HCT116 (cell line): ENCODE data around the gene NINJ1. TPM values are rescaled to one million over a fixed set of nuclear protein-coding genes. Genes with fewer than 3 reads are reported as not detected.
A peak's percentile ranks its signal among the peaks of the same experiment; 100 is the strongest.

Source experiments
- ATAC-seq: fragments of 200-7000 bp; cut with Tn5 transposase; 2 replicates; pipeline ENCODE4 v1.9.1; 2020; ENCODE audit warnings: mild to moderate bottlenecking, moderate library complexity
- BruUV-seq: library from RNA; stranded (reverse); fragments of 400-500 nt; replicated peaks from 2 replicates; lab custom pipeline; 2021; lab: Mats Ljungman, UMichigan
- CTCF ChIA-PET: fragments of 300-600 bp; sonication (Branson Sonifier 250); formaldehyde crosslinking; loops from one replicate; lab custom pipeline; 2021; ENCODE audit warnings: antibody characterized with exemption; lab: Charles Lee
- POLR2A ChIA-PET: fragments of 300-600, 350-600 bp; sonication (Branson Sonifier 250); formaldehyde crosslinking; loops from one replicate; lab custom pipeline; 2021; ENCODE audit warnings: antibody characterized with exemption; lab: Charles Lee
- RAD21 ChIA-PET, 2 experiments: fragments of 300-600 bp; sonication (Branson Sonifier 250); formaldehyde crosslinking; loops; one replicate each; lab custom pipeline; 2023; ENCODE audit warnings: low total read pairs in 2 of 2; ENCODE audit not compliant: uncharacterized antibody in 2 of 2, unreplicated experiment in 2 of 2, low non-redundant PET in 1 of 2; lab: Charles Lee
- DNase-seq: peaks from one replicate; pipeline ENCODE4 v3.0.0-alpha.2; 2010; ENCODE audit warnings: low read depth, low spot score
- H2AFZ ChIP-seq: fragments of 200-600 bp; shearing (Covaris generic), sonication (generic); 2 replicates; pipeline ENCODE4 v1.6.1; 2017; ENCODE audit warnings: low read depth, mixed run types, mixed read lengths, antibody characterized with exemption, low read length; ENCODE audit not compliant: poor library complexity, severe bottlenecking
- H3K27ac ChIP-seq: 2 replicates; pipeline ENCODE4 v1.5.1; 2012; ENCODE audit warnings: low read depth, low read length
- H3K27me3 ChIP-seq: fragments of 200-600 bp; sonication (generic); 2 replicates; pipeline ENCODE4 v1.6.1; 2016; ENCODE audit warnings: mixed run types, low read length, mixed read lengths; ENCODE audit not compliant: insufficient read depth
- H3K36me3 ChIP-seq, 2 experiments: fragments of 200-500 bp in 1 of 2; fragments of 200-600 bp in 1 of 2; sonication (Bioruptor generic) in 1 of 2; sonication (generic) in 1 of 2; 2 replicates each; pipeline versions ENCODE4 v1.5.1 to v1.6.1; 2014 to 2016; ENCODE audit warnings: low read length in 2 of 2, inconsistent platforms in 1 of 2, mixed read lengths in 1 of 2, mixed run types in 1 of 2; ENCODE audit not compliant: insufficient read depth in 2 of 2, control insufficient read depth in 1 of 2
- H3K4me1 ChIP-seq, 2 experiments: fragments of 200-600 bp in 1 of 2; sonication (generic) in 1 of 2; 2 replicates each; pipeline versions ENCODE4 v1.5.1 to v1.6.1; 2012 to 2017; ENCODE audit warnings: low read length in 2 of 2, inconsistent platforms in 1 of 2, mild to moderate bottlenecking in 1 of 2, mixed read lengths in 1 of 2, mixed run types in 1 of 2, moderate library complexity in 1 of 2; ENCODE audit not compliant: insufficient read depth in 2 of 2, control insufficient read depth in 1 of 2
- H3K4me2 ChIP-seq: fragments of 200-600 bp; sonication (generic); 2 replicates; pipeline ENCODE4 v1.6.1; 2017; ENCODE audit warnings: mixed run types, low read length, mixed read lengths
- H3K4me3 ChIP-seq, 2 experiments: fragments of 200-600 bp in 1 of 2; sonication (generic) in 1 of 2; replicated peaks in 1 of 2; 2 replicates each; pipeline ENCODE4 v1.5.1; 2011 to 2016; ENCODE audit warnings: low read length in 2 of 2, control low read depth in 1 of 2, low read depth in 1 of 2, mild to moderate bottlenecking in 1 of 2, mixed read lengths in 1 of 2, mixed run types in 1 of 2
- H3K79me2 ChIP-seq: fragments of 200-600 bp; sonication (generic); 2 replicates; pipeline ENCODE4 v1.6.1; 2017; ENCODE audit warnings: mild to moderate bottlenecking, mixed run types, low read length, moderate library complexity, mixed read lengths; ENCODE audit not compliant: insufficient read depth
- H3K9ac ChIP-seq: fragments of 200-600 bp; sonication (generic); 2 replicates; pipeline ENCODE4 v1.6.1; 2016; ENCODE audit warnings: low read length, mixed read lengths
- H3K9me2 ChIP-seq: fragments of 200-600 bp; sonication (generic), shearing (Covaris generic); 2 replicates; pipeline ENCODE4 v1.6.1; 2017; ENCODE audit warnings: mixed run types, mild to moderate bottlenecking, moderate library complexity; ENCODE audit not compliant: insufficient read depth
- H3K9me3 ChIP-seq, 2 experiments: fragments of 200-500 bp in 1 of 2; fragments of 200-600 bp in 1 of 2; sonication (Bioruptor generic) in 1 of 2; sonication (generic) in 1 of 2; 2 replicates each; pipeline ENCODE4 v1.6.1; 2014 to 2017; ENCODE audit warnings: low read length in 2 of 2, mixed read lengths in 2 of 2, inconsistent platforms in 1 of 2, low read depth in 1 of 2, mild to moderate bottlenecking in 1 of 2, mixed run types in 1 of 2, moderate library complexity in 1 of 2; ENCODE audit not compliant: control insufficient read depth in 1 of 2, insufficient read depth in 1 of 2
- H4K20me1 ChIP-seq: fragments of 200-600 bp; sonication (generic), shearing (Covaris generic); 2 replicates; pipeline ENCODE4 v1.6.1; 2017; ENCODE audit warnings: mixed run types, mild to moderate bottlenecking, moderate library complexity; ENCODE audit not compliant: insufficient read depth
- ATF3 ChIP-seq: IDR thresholded peaks from 2 replicates; pipeline ENCODE4 v1.6.1; 2012
- CBX3 ChIP-seq: IDR thresholded peaks from 2 replicates; pipeline ENCODE4 v1.6.1; 2012; ENCODE audit warnings: low read depth
- CEBPB ChIP-seq: IDR thresholded peaks from 2 replicates; pipeline ENCODE4 v1.6.1; 2012; ENCODE audit warnings: low read depth
- CTCF ChIP-seq, 3 experiments: fragments of 200-600 bp in 1 of 3; sonication (generic) in 1 of 3; IDR thresholded peaks in 2 of 3; conservative IDR thresholded peaks in 1 of 3; 2 replicates each; pipeline ENCODE4 v1.5.1; 2012 to 2017; ENCODE audit warnings: low read depth in 2 of 3, low read length in 2 of 3, antibody characterized with exemption in 1 of 3, borderline replicate concordance in 1 of 3, control low read depth in 1 of 3, mild to moderate bottlenecking in 1 of 3, mixed read lengths in 1 of 3, mixed run types in 1 of 3, moderate library complexity in 1 of 3; ENCODE audit not compliant: insufficient read depth in 1 of 3
- ELF1 ChIP-seq: IDR thresholded peaks from 2 replicates; pipeline ENCODE4 v1.6.1; 2012; ENCODE audit warnings: low read depth, borderline replicate concordance
- EZH2 ChIP-seq: fragments of 200-600 bp; sonication (generic); IDR thresholded peaks from 2 replicates; pipeline ENCODE4 v1.6.1; 2017; ENCODE audit warnings: antibody characterized with exemption, mixed run types
- FOSL1 ChIP-seq: IDR thresholded peaks from 2 replicates; pipeline ENCODE4 v1.6.1; 2012; ENCODE audit warnings: low read depth
- JUND ChIP-seq: IDR thresholded peaks from 2 replicates; pipeline ENCODE4 v1.6.1; 2012
- MAX ChIP-seq: IDR thresholded peaks from 2 replicates; pipeline ENCODE4 v1.6.1; 2012
- POLR2A ChIP-seq: IDR thresholded peaks from 2 replicates; pipeline ENCODE4 v1.7.0; 2011; ENCODE audit warnings: borderline replicate concordance; ENCODE audit not compliant: insufficient read depth, insufficient read length; ENCODE audit errors: extremely low read depth
- SIN3A ChIP-seq: IDR thresholded peaks from 2 replicates; pipeline ENCODE4 v1.6.1; 2012; ENCODE audit warnings: low read depth
- ZBTB33 ChIP-seq: IDR thresholded peaks from 2 replicates; pipeline ENCODE4 v1.6.1; 2011; ENCODE audit warnings: mild to moderate bottlenecking, low read length, moderate library complexity; ENCODE audit not compliant: insufficient replicate concordance; ENCODE audit errors: extremely low read depth
- ZNF274 ChIP-seq: fragments of 200-500 bp; sonication (Bioruptor generic); IDR thresholded peaks from 2 replicates; pipeline ENCODE4 v1.6.1; 2014; ENCODE audit warnings: mild to moderate bottlenecking, low read depth, low read length, inconsistent platforms
- intact Hi-C: fragments of 100-400 bp; cut with micrococcal nuclease; formaldehyde crosslinking; loops from 2 replicates; pipeline ENCODE4 v1.10.0; 2022
- total RNA-seq: library from RNA; stranded (reverse); gene quantifications from one replicate; pipeline ENCODE4 v1.2.1, GENCODE V29; 2021; ENCODE audit not compliant: unreplicated experiment

Gene NINJ1
- total RNA-seq, 1 experiment from 2014 or later, result 34.4 TPM

- no peak for TF ChIP-seq JUND
- no peak for TF ChIP-seq ATF3
- no peak for TF ChIP-seq SIN3A
- no peak for DNase-seq
- no peaks in the 10 kb centered on the region for H3K9me3 ChIP-seq
- RAD21 ChIA-PET, result no interaction called here
- H3K27ac ChIP-seq, result peak overlapping the region; percentile 80
- no peaks in the 10 kb centered on the region for H3K36me3 ChIP-seq
- H3K79me2 ChIP-seq, result peaks cover 53% of the 10 kb centered on the region
- BruUV-seq, result TSS peak; percentile 43
- no peak overlapping the region for H2AFZ ChIP-seq
- peak overlapping the region; percentile 84 to 94 for H3K4me3 ChIP-seq
- peaks cover 39 to 69% of the 10 kb centered on the region in 2 experiments for H3K4me1 ChIP-seq
- no peaks in the 10 kb centered on the region for H4K20me1 ChIP-seq
- CTCF ChIA-PET, result interaction anchor here (0.9 to 1.3 kb wide), 2 partner anchors 10 to 12 kb away, joined by 4 to 6 read pairs; no protein-coding TSS in a partner anchor
- no peak for ATAC-seq
- peak overlapping the region; percentile 91 for H3K9ac ChIP-seq
- no peaks in the 10 kb centered on the region for H3K9me2 ChIP-seq
- no peaks in the 10 kb centered on the region for H3K27me3 ChIP-seq
- POLR2A ChIA-PET, result interaction anchor here (1.9 kb wide), 1 partner anchor 23 kb away, joined by 6 read pairs; no protein-coding TSS in a partner anchor
- intact Hi-C loops, result loop anchor here (5.0 kb wide), 2 partner anchors 95 to 355 kb away; partner anchors contain the start of genes FAM120A and FAM120AOS
- peak overlapping the region; percentile 98 for H3K4me2 ChIP-seq
Observed at GRCh38 chr9:93096811-93097382, 37.2 kb downstream of the NINJ1 start.

- no peak for DNase-seq
- no peak for TF ChIP-seq ZBTB33
- TF ChIP-seq ATF3, result no peak
- TF ChIP-seq CTCF (IDR thresholded peaks at IDR 0.05 in 2 of 3, conservative IDR thresholded peaks at IDR 0.05 in 1 of 3; ENCODE audit: borderline replicate concordance in 1 of 3, insufficient read depth in 1 of 3, low read depth in 2 of 3, low read length in 2 of 3), result no peak
- no peak for TF ChIP-seq EZH2
- no peak for TF ChIP-seq ELF1
- peak; percentile 32 for TF ChIP-seq POLR2A
- no peak for TF ChIP-seq CBX3
- no peak for TF ChIP-seq CEBPB
- no peak for TF ChIP-seq FOSL1
- no peak for TF ChIP-seq MAX
- no peak for TF ChIP-seq ZNF274
- no peak for TF ChIP-seq JUND
Observed at GRCh38 chr9:93096131-93096802, 37.8 kb downstream of the NINJ1 start, which contains the start of gene CARD19. Gene CARD19 (plus strand): TSS chr9:93096217. CDS start chr9:93096346, 129 bp downstream.

More at GRCh38 chr9:93096131-93096802, 37.8 kb downstream of the NINJ1 start, which contains the start of gene CARD19:
- ChIA-PET RAD21 (no interaction called here), CTCF (interaction anchor here (0.9 to 1.3 kb wide), 2 partner anchors 10 to 13 kb away, joined by 4 to 6 read pairs; no protein-coding TSS in a partner anchor), POLR2A (interaction anchor here (1.9 kb wide), 1 partner anchor 24 kb away, joined by 6 read pairs; no protein-coding TSS in a partner anchor)
- BruUV-seq, result no TSS peak
- Histone ChIP-seq H3K4me1 (peaks cover 40 to 75% of the 10 kb centered on the region in 2 experiments), H3K9ac (peak within 1 kb of the TSS; percentile 91), H3K36me3 (no peaks in the 10 kb centered on the region), H3K4me3 (peak within 1 kb of the TSS; percentile 84 to 94), H4K20me1 (no peaks in the 10 kb centered on the region), H3K9me2 (no peaks in the 10 kb centered on the region), H3K27me3 (no peaks in the 10 kb centered on the region), H3K79me2 (peaks cover 48% of the 10 kb centered on the region), H3K27ac (peak within 1 kb of the TSS; percentile 81), H3K4me2 (peak within 1 kb of the TSS; percentile 98), H2AFZ (no peak within 1 kb of the TSS), H3K9me3 (peaks cover 0 to 2% of the 10 kb centered on the region in 2 experiments; a peak in 2 of 4 replicates)
- intact Hi-C loops, result loop anchor here (5.0 kb wide), 2 partner anchors 94 to 356 kb away; partner anchors contain the start of genes FAM120A and FAM120AOS
- ATAC-seq, result peak; percentile 33
